ENCODE measurements around the gene ANKS4B.

Gene ANKS4B

DNA sequence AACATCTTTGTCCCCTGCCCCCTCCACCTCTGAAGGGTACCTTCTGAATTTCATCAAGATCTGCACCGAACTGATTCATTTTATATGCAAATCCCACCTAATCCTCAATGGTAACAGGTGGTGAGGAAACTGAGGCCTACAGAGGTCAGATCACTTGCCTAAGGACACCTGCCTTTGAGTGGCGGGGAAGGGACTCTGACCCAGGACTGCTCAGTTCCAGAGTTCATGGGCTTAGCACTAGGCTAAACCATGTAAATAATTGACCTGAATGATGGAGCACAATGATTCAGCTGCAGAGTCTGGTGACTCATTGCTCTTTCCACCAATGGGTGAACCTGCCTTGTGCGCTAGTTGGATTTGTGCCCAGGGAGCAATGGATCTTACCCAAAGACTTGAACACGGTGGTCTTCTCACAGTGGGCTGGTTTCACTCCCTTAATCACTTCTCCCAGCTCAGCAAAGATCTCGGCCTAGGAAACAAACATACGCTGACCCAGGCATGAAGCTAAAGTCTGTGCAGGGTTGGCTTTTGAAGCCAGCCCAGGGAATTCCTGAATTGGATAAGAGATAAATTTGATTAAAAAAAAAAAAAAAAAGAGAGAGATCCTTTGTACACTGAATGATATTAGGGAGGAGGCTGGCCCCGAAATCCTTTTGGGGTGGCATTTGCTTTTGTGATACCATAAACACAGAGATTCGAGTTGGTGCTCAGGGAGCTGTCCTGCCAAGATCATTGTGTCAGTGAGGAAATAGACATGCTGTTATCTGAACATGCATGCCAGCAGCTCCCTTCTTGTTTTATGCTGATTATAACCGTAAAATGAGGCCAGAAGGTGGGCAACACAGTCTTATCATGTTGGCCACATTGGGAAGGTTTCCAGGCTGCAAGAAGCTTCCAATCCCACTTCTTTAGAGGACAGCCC lies 27.6 kb downstream of the ANKS4B start:
- Histone ChIP-seq H3K27ac (ENCODE audit: poor library complexity, severe bottlenecking) (no peak overlapping the region), H3K9me3 (ENCODE audit: severe bottlenecking) (no peaks in the 10 kb centered on the region), H3K36me3 (ENCODE audit: low read depth) (no peaks in the 10 kb centered on the region), H3K4me3 (ENCODE audit: severe bottlenecking) (no peak overlapping the region), H3K27me3 (ENCODE audit: insufficient read depth, poor library complexity, severe bottlenecking) (no peaks in the 10 kb centered on the region), H3K4me1 (ENCODE audit: insufficient read depth, poor library complexity, severe bottlenecking) (no peaks in the 10 kb centered on the region)
- TF ChIP-seq, protein P1, sequence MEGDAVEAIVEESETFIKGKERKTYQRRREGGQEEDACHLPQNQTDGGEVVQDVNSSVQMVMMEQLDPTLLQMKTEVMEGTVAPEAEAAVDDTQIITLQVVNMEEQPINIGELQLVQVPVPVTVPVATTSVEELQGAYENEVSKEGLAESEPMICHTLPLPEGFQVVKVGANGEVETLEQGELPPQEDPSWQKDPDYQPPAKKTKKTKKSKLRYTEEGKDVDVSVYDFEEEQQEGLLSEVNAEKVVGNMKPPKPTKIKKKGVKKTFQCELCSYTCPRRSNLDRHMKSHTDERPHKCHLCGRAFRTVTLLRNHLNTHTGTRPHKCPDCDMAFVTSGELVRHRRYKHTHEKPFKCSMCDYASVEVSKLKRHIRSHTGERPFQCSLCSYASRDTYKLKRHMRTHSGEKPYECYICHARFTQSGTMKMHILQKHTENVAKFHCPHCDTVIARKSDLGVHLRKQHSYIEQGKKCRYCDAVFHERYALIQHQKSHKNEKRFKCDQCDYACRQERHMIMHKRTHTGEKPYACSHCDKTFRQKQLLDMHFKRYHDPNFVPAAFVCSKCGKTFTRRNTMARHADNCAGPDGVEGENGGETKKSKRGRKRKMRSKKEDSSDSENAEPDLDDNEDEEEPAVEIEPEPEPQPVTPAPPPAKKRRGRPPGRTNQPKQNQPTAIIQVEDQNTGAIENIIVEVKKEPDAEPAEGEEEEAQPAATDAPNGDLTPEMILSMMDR (IDR thresholded peaks at IDR 0.05; ENCODE audit: poor library complexity, severe bottlenecking), result no peak
- ATAC-seq (ENCODE audit: low read depth) (peak; percentile 98), DNase-seq (ENCODE audit: low spot score) (no peak)

- no peaks in the 10 kb centered on the region for H3K4me1 ChIP-seq (ENCODE audit: insufficient read depth, poor library complexity, severe bottlenecking)
- ATAC-seq (ENCODE audit: low read depth), result no peak
- H3K27ac ChIP-seq (ENCODE audit: poor library complexity, severe bottlenecking), result no peak overlapping the region
- H3K9me3 ChIP-seq (ENCODE audit: severe bottlenecking), result no peaks in the 10 kb centered on the region
- no peak for DNase-seq (ENCODE audit: low spot score)
- H3K36me3 ChIP-seq (ENCODE audit: low read depth), result no peaks in the 10 kb centered on the region
- H3K27me3 ChIP-seq (ENCODE audit: insufficient read depth, poor library complexity, severe bottlenecking), result no peaks in the 10 kb centered on the region
- no peak overlapping the region for H3K4me3 ChIP-seq (ENCODE audit: severe bottlenecking)
- TF ChIP-seq, protein P1 (IDR thresholded peaks at IDR 0.05; ENCODE audit: poor library complexity, severe bottlenecking), result no peak
Observed at GRCh38 chr16:21262779-21263639, 29.5 kb downstream of the ANKS4B start.

DNA sequence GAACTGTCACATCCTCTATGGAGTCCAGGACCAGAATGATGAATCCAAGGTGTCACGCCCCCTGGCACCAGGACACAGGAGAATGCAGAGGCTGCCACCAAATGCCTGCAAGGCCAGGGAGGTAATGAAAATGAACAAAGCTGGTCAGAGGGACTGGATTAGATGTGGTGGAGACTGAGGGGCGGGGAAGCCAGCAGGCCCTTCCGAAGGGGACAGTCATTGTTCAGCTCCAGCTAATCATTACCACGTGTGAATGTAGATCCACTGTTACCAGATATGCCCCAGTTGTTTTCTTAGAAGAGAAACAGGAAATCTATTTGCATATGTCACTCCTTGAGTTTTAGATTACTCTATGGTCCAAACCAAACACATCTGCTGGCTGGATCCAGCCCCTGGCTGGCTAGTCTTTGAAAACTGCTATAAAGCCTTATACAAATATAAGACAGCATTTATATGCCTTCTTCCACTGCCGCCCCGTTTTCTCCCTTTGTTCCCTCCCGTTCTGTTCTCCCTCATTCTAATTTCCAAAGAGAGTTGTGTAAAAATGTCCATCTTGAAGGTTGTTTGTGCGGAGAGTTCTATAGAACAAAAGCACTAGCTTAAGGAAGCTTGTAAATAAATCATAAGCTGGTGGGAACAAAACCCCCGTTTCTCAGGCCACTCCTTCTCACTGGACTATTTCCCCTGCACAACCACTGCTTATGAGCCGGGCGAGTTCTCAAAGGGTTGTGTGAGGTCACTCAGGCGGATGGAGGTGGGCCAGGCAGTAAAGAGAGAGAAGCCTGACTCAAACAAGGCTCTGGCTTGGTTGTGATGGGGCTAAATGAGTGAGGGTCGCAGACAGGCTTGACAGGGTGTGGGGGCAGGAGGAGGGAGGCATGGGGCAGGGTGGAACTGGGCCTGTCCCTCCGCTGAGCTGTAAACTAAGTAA lies 30.4 kb downstream of the ANKS4B start:
- no peaks in the 10 kb centered on the region for H3K36me3 ChIP-seq (ENCODE audit: low read depth)
- no peaks in the 10 kb centered on the region for H3K27me3 ChIP-seq (ENCODE audit: insufficient read depth, poor library complexity, severe bottlenecking)
- no peak for ATAC-seq (ENCODE audit: low read depth)
- H3K9me3 ChIP-seq (ENCODE audit: severe bottlenecking), result no peaks in the 10 kb centered on the region
- no peak overlapping the region for H3K27ac ChIP-seq (ENCODE audit: poor library complexity, severe bottlenecking)
- TF ChIP-seq, protein P1 (IDR thresholded peaks at IDR 0.05; ENCODE audit: poor library complexity, severe bottlenecking), result no peak
- no peak for DNase-seq (ENCODE audit: low spot score)
- no peak overlapping the region for H3K4me3 ChIP-seq (ENCODE audit: severe bottlenecking)
- H3K4me1 ChIP-seq (ENCODE audit: insufficient read depth, poor library complexity, severe bottlenecking), result no peaks in the 10 kb centered on the region

DNA sequence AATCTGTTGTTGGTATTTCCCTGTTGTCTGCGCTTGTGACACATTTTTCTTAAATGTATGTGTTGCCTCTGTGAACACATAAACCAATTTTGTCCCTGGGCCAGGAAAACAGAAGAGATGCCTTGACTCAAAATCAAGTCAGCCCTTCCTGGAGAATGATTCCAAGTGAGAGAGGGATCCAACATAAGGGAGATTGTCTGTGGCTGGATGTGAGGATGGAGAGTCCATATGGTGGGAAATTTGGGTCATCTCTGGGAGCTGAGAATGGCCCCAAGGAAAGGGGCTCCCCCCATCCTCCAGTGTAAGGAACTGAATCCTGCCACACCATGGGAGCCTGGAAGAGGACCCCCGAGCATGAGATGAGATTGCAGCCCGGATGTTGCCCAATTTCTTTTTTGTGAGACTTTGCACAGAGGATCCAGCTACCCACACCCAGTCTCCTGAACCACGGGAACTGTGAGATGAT lies 31.1 kb downstream of the ANKS4B start:
- Histone ChIP-seq H3K9me3 (ENCODE audit: severe bottlenecking) (no peaks in the 10 kb centered on the region), H3K36me3 (ENCODE audit: low read depth) (no peaks in the 10 kb centered on the region), H3K4me3 (ENCODE audit: severe bottlenecking) (no peak overlapping the region), H3K27me3 (ENCODE audit: insufficient read depth, poor library complexity, severe bottlenecking) (no peaks in the 10 kb centered on the region), H3K27ac (ENCODE audit: poor library complexity, severe bottlenecking) (no peak overlapping the region), H3K4me1 (ENCODE audit: insufficient read depth, poor library complexity, severe bottlenecking) (no peaks in the 10 kb centered on the region)
- TF ChIP-seq, protein P1 (IDR thresholded peaks at IDR 0.05; ENCODE audit: poor library complexity, severe bottlenecking), result no peak
- no peak for DNase-seq (ENCODE audit: low spot score)
- ATAC-seq (ENCODE audit: low read depth), result no peak

Data from RWPE2 (cell line).